Activated naive CD8-positive, alpha-beta T cell treated with anti-CD3 and anti-CD28 coated beads, Interleukin-2, amount 10 ng/mL, durations not matched to agents 7 days and 5 days (primary cell): ENCODE measurements around the gene HBG2. TPM values are rescaled to one million over a fixed set of nuclear protein-coding genes. Genes with fewer than 3 reads are reported as not detected.
"Not testable (repeated sequence)": the region's sequence is repeated elsewhere in the genome, so short reads cannot be mapped to it uniquely, and the experiment has no call there.

Experiments used
- ATAC-seq: fragments of 150-1000 bp; cut with Tn5 transposase; one replicate; pipeline ENCODE4 v1.10.0; 2021; ENCODE audit warnings: low read depth, moderate library complexity
- POLR2A ChIA-PET: fragments of 350-600 bp; sonication (Branson Sonifier 250); formaldehyde crosslinking; loops from one replicate; lab custom pipeline; 2021; ENCODE audit warnings: antibody characterized with exemption; lab: Charles Lee
- DNase-seq: peaks from one replicate; pipeline ENCODE4 v3.0.0; 2021
- H3K27ac Mint-ChIP-seq: one replicate; pipeline ENCODE4 v1.8.0; 2022; ENCODE audit warnings: mild to moderate bottlenecking, mixed read lengths
- H3K27me3 Mint-ChIP-seq: one replicate; pipeline ENCODE4 v1.8.0; 2022; ENCODE audit warnings: mild to moderate bottlenecking, moderate library complexity, mixed read lengths
- H3K36me3 Mint-ChIP-seq: one replicate; pipeline ENCODE4 v1.8.0; 2021; ENCODE audit warnings: mild to moderate bottlenecking, mixed read lengths
- H3K4me1 Mint-ChIP-seq: one replicate; pipeline ENCODE4 v1.8.0; 2021; ENCODE audit warnings: mixed read lengths
- H3K4me3 Mint-ChIP-seq: one replicate; pipeline ENCODE4 v1.8.0; 2022; ENCODE audit warnings: mild to moderate bottlenecking, moderate library complexity, mixed read lengths
- H3K9me3 Mint-ChIP-seq: one replicate; pipeline ENCODE4 v1.8.0; 2021; ENCODE audit warnings: mixed read lengths
- total RNA-seq, 2 experiments: library from RNA; stranded (reverse); gene quantifications; one replicate each; pipeline ENCODE4 v1.2.3, GENCODE V29; 2021

HBG2 gene
- total RNA-seq, 2 experiments from 2014 or later = not detected

- H3K27me3 Mint-ChIP-seq = no peaks in the 10 kb centered on the region
- ATAC-seq = no peak
- no peaks in the 10 kb centered on the region for H3K9me3 Mint-ChIP-seq
- no peak overlapping the region for H3K4me3 Mint-ChIP-seq
- no peak overlapping the region for H3K27ac Mint-ChIP-seq
- no peaks in the 10 kb centered on the region for H3K36me3 Mint-ChIP-seq
- POLR2A ChIA-PET = no interaction called here
- H3K4me1 Mint-ChIP-seq = no peaks in the 10 kb centered on the region
- no peak for DNase-seq
Measured at GRCh38 chr11:5275369-5276110, 21.0 kb upstream of the HBG2 start.

GRCh38 chr11:5274395-5274794 lies 19.8 kb upstream of the HBG2 start:
- Mint-ChIP-seq H3K4me1 (no peaks in the 10 kb centered on the region), H3K27me3 (no peaks in the 10 kb centered on the region), H3K27ac (no peak overlapping the region), H3K4me3 (no peak overlapping the region), H3K36me3 (no peaks in the 10 kb centered on the region), H3K9me3 (no peaks in the 10 kb centered on the region)
- DNase-seq (no peak), ATAC-seq (no peak)
- POLR2A ChIA-PET = no interaction called here

DNA sequence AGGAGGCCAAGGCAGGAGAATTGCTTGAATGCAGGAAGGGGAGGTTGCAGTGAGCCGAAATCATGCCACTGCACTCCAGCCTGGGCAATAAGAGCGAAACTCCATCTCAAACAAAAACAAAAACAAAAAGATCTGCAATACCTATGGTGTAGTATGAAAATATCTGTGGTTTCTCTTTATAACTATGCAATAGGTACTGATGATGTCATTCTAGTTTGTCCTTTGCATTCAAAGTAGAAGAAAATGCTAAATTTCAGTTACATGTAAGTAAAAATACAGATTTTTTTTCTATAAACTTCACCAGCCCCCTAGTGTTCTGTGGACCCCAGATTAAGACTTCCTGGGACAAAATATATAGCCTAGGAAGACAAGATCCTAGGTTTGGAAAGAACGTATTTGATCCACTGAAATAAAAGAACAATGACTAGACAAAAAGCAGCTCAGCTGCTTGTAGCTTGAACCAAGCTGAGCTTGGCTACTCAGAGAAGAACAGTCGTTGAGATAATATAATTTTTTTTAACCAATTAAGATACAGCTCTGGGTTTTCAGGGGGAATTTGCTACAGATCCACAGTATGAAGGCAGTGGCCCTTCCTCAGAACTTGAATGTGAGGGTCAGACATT lies 17.9 kb upstream of the HBG2 start:
- no peak overlapping the region for H3K4me3 Mint-ChIP-seq
- ATAC-seq (no peak), DNase-seq (no peak)
- H3K36me3 Mint-ChIP-seq = no peaks in the 10 kb centered on the region
- no peak overlapping the region for H3K27ac Mint-ChIP-seq
- no peaks in the 10 kb centered on the region for H3K4me1 Mint-ChIP-seq
- H3K27me3 Mint-ChIP-seq = no peaks in the 10 kb centered on the region
- POLR2A ChIA-PET = no interaction called here
- no peaks in the 10 kb centered on the region for H3K9me3 Mint-ChIP-seq

GRCh38 chr11:5269715-5270147 lies 15.2 kb upstream of the HBG2 start, which contains the start of gene HBE1:
HBE1 (minus strand) TSS chr11:5269945; CDS start chr11:5269890, 55 bp downstream.
- no peak for ATAC-seq
- Mint-ChIP-seq H3K36me3 (no peaks in the 10 kb centered on the region), H3K27ac (no peak within 1 kb of the TSS), H3K4me1 (no peaks in the 10 kb centered on the region), H3K27me3 (peaks cover 3% of the 10 kb centered on the region), H3K4me3 (no peak within 1 kb of the TSS), H3K9me3 (no peaks in the 10 kb centered on the region)
- POLR2A ChIA-PET = no interaction called here
- no peak for DNase-seq

DNA sequence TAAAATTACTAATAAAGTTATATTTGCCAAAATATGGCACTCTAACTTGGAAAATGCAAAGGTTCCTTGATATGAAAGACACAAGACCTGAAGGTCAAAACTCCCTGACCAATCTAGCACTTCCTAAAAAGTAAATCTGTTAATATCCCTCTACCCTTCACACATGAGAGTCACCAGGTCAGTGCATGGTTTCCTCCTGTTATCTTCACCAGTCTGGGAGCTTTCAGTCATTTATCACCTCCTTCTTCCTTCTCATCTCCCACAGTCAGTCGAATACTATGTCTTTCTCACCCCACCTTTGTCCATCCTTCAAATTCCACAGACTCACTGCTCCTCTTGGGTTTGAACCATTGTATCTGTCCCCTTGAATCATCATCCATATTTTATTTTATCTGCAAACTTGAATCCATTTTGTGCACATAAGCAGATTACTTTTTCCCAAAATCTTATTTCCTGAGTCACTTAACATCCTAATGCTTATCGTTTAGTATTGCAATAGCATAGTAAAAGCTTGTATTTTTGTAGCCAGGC lies 12.5 kb upstream of the HBG2 start:
- peaks cover 3% of the 10 kb centered on the region for H3K27me3 Mint-ChIP-seq
- DNase-seq (no peak), ATAC-seq (no peak)
- POLR2A ChIA-PET = no interaction called here
- no peak overlapping the region for H3K27ac Mint-ChIP-seq
- H3K4me3 Mint-ChIP-seq = no peak overlapping the region
- H3K4me1 Mint-ChIP-seq = no peaks in the 10 kb centered on the region
- peaks cover 2% of the 10 kb centered on the region for H3K9me3 Mint-ChIP-seq
- no peaks in the 10 kb centered on the region for H3K36me3 Mint-ChIP-seq

DNA sequence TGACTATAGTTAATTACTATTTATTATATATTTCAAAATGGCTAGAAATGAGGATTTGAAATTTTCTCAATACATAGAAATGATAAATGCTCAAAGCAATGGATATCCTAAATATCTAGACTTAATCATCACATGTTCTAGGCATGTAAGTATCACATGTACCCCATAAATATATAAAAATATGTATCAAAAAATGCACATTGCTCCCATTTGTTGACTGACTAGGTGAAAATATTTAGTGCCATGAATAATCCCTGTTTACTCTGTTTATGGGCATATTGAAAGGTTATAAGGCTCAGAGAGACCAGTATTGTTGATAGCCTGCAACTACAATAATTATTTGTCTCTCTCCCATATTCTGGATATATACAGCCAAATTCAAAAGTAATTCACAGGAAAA lies 12.0 kb upstream of the HBG2 start:
- Mint-ChIP-seq H3K9me3 (peaks cover 3% of the 10 kb centered on the region), H3K27ac (no peak overlapping the region), H3K4me1 (no peaks in the 10 kb centered on the region), H3K4me3 (no peak overlapping the region), H3K36me3 (no peaks in the 10 kb centered on the region), H3K27me3 (peaks cover 3% of the 10 kb centered on the region)
- POLR2A ChIA-PET = no interaction called here
- ATAC-seq (no peak), DNase-seq (no peak)

DNA sequence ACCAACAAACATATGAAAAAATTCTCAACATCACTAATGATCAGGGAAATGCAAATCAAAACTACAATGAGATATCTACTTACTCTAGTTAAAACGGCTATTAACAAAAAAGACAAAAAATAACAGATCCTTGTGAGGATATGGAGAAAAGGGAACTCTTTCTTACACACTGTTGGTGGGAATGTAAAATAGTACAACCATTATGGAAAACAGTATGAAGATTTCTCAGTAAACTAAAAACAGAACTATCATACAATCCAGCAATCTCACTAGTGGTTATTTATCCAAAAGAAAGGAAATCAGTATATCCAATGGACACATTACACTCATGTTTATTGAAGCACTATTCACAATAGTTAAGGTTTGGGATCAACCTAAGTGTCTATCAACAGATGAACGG lies 11.3 kb upstream of the HBG2 start:
- Mint-ChIP-seq H3K4me1 (no peaks in the 10 kb centered on the region), H3K36me3 (no peaks in the 10 kb centered on the region), H3K9me3 (peaks cover 5% of the 10 kb centered on the region), H3K4me3 (no peak overlapping the region), H3K27ac (no peak overlapping the region), H3K27me3 (peaks cover 3% of the 10 kb centered on the region)
- no peak for ATAC-seq
- POLR2A ChIA-PET = no interaction called here
- no peak for DNase-seq

DNA sequence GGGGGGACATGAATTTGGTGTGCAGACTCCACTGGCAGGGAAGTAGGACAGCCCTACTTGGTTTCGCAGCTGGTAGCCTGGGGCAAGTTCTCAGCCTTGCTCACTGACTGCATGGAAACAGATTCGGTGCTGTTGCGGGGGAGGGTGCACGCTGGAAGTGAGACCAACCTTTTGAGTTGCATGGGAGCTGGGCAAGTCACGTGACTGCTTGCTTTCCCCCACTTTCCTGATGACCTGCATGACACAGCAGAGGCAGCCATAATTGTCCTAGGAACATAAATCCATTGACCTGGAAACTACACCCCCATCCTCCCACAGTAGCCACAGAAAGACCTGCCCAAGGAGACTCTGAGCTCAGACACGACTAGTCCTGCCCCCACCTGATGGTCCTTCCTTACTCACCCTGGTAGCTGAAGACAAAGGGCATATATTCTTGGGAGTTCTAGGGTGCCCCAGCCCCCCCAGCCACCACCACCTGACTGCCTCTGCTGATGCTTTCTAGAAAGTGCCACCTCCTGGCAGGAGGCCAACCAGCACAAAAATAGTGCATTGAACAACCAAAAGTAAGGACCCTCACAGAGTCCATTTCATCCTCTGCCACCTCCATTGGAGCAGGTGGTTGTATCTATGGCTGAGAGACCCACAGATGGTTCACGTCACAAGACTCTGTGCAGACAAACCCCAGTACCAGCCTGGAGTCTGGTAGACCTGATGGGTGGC lies 4.1 kb upstream of the HBG2 start:
- no peak for ATAC-seq
- Mint-ChIP-seq H3K4me3 (no peak overlapping the region), H3K27ac (no peak overlapping the region), H3K27me3 (no peaks in the 10 kb centered on the region), H3K9me3 (peaks cover 5% of the 10 kb centered on the region), H3K4me1 (no peaks in the 10 kb centered on the region), H3K36me3 (no peaks in the 10 kb centered on the region)
- POLR2A ChIA-PET = no interaction called here
- no peak for DNase-seq

DNA sequence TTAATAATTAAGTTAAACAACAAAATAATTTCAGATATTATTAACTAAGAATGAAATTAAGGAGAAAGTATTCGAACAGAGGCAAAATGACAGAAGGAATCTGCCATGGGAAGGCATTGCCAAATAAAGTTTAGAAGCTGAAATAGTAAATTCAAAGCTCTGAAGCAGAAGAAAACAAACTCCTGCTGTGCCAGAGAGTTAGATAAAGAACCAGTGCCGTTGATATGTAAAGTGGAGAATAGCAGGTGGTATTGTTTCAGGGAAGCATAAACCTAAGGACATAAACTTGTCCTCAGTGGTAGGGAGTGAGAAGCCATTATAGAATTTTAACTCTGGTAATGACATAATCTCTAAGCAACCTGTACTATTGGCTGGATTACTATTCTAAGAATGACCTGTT lies 2.7 kb upstream of the HBG2 start:
- Mint-ChIP-seq H3K27me3 (no peaks in the 10 kb centered on the region), H3K27ac (no peak overlapping the region), H3K36me3 (no peaks in the 10 kb centered on the region), H3K4me3 (no peak overlapping the region), H3K9me3 (peaks cover 3% of the 10 kb centered on the region), H3K4me1 (no peaks in the 10 kb centered on the region)
- DNase-seq (no peak), ATAC-seq (no peak)
- POLR2A ChIA-PET = no interaction called here

- ATAC-seq, H3K4me3 Mint-ChIP-seq, POLR2A ChIA-PET, H3K9me3 Mint-ChIP-seq, H3K36me3 Mint-ChIP-seq, H3K4me1 Mint-ChIP-seq, H3K27me3 Mint-ChIP-seq, H3K27ac Mint-ChIP-seq, DNase-seq: not testable (repeated sequence)
Measured at GRCh38 chr11:5254023-5254422, 558 bp downstream of the HBG2 start.

- POLR2A ChIA-PET, H3K4me3 Mint-ChIP-seq, DNase-seq, H3K36me3 Mint-ChIP-seq, H3K27me3 Mint-ChIP-seq, H3K4me1 Mint-ChIP-seq, H3K27ac Mint-ChIP-seq, ATAC-seq, H3K9me3 Mint-ChIP-seq: not testable (repeated sequence)
Measured at GRCh38 chr11:5253440-5253839, 1.1 kb downstream of the HBG2 start.

- Mint-ChIP-seq H3K27ac (no peak overlapping the region), H3K9me3 (no peaks in the 10 kb centered on the region), H3K27me3 (peaks cover 4% of the 10 kb centered on the region), H3K36me3 (no peaks in the 10 kb centered on the region), H3K4me3 (no peak overlapping the region), H3K4me1 (no peaks in the 10 kb centered on the region)
- no peak for DNase-seq
- no peak for ATAC-seq
- POLR2A ChIA-PET = no interaction called here
Measured at GRCh38 chr11:5252919-5253265, 1.7 kb downstream of the HBG2 start.

GRCh38 chr11:5252192-5252918 lies 2.2 kb downstream of the HBG2 start:
- POLR2A ChIA-PET = no interaction called here
- Mint-ChIP-seq H3K27me3 (peaks cover 4% of the 10 kb centered on the region), H3K36me3 (no peaks in the 10 kb centered on the region), H3K9me3 (no peaks in the 10 kb centered on the region), H3K27ac (no peak overlapping the region), H3K4me3 (no peak overlapping the region), H3K4me1 (no peaks in the 10 kb centered on the region)
- ATAC-seq (no peak), DNase-seq (no peak)
